GM18499 (cell line): ENCODE measurements around the gene GTF3C5.
"Not testable (repeated sequence)": the region's sequence is repeated elsewhere in the genome, so short reads cannot be mapped to it uniquely, and the experiment has no call there.

Experiments
- ATAC-seq: cut with Tn5 transposase; IDR thresholded peaks from one replicate; pipeline ENCODE4 v1.9.1; 2021; ENCODE audit warnings: moderate number of reproducible peaks; ENCODE audit not compliant: insufficient read depth, unreplicated experiment

GTF3C5 gene

GRCh38 chr9:133030317-133031129 lies at the start of gene GTF3C5:
Gene GTF3C5, plus strand, starts transcription at chr9:133030997. Its CDS starts 15 bp downstream, at chr9:133031012.
- ATAC-seq: peak; percentile 92

- ATAC-seq: no peak
Measured at GRCh38 chr9:132982458-132982857, 48.3 kb upstream of the GTF3C5 start.

- ATAC-seq: no peak
Measured at GRCh38 chr9:132983491-132984201, 47.2 kb upstream of the GTF3C5 start.

DNA sequence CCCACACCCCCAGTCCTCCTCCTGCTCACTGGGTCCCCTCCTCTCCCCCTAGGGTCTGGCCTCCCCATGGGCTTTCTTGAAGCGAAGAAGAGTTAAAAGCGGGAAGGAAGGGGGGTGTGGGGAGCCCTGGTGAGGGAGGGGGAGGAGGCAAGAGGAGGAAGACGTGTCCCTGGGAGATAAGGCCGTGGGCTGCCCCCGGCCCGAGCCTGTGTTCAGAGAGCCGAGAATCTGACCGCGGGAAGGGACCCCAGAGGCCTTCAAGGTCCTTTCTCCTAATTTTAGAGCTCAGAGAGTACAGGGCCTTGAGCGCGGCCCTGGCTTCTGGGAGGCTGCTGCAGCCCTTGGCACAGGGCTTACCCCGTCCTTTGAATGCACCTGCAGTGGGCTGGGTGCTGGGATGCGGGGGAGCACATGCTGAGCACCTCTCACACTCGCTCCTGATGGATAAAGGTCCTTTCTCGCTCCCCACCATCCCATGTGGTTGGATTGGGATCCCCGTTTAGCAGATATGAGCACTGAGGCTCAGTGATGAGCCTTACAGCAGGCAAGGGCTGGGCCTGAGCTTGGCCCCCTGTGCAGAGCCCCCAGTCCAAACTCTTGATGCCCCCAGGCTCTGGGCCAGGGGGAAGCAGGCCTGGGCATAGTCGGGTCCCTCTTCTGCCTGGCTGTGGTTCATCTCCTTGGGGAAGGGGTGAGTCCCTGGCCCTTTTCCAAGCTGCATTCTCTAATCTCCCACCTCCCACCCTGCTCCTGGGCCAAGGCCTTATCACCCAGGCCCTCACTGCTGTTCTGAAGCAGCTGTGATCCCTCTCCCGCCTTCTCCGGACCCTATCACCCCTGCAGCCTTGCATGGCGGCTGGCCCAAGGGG lies 46.4 kb upstream of the GTF3C5 start:
- no peak for ATAC-seq

- no peak for ATAC-seq
Measured at GRCh38 chr9:132985071-132985350, 45.8 kb upstream of the GTF3C5 start.

GRCh38 chr9:132985489-132985888 lies 45.3 kb upstream of the GTF3C5 start:
- ATAC-seq: no peak

- ATAC-seq: no peak
Measured at GRCh38 chr9:132986114-132986513, 44.7 kb upstream of the GTF3C5 start.

DNA sequence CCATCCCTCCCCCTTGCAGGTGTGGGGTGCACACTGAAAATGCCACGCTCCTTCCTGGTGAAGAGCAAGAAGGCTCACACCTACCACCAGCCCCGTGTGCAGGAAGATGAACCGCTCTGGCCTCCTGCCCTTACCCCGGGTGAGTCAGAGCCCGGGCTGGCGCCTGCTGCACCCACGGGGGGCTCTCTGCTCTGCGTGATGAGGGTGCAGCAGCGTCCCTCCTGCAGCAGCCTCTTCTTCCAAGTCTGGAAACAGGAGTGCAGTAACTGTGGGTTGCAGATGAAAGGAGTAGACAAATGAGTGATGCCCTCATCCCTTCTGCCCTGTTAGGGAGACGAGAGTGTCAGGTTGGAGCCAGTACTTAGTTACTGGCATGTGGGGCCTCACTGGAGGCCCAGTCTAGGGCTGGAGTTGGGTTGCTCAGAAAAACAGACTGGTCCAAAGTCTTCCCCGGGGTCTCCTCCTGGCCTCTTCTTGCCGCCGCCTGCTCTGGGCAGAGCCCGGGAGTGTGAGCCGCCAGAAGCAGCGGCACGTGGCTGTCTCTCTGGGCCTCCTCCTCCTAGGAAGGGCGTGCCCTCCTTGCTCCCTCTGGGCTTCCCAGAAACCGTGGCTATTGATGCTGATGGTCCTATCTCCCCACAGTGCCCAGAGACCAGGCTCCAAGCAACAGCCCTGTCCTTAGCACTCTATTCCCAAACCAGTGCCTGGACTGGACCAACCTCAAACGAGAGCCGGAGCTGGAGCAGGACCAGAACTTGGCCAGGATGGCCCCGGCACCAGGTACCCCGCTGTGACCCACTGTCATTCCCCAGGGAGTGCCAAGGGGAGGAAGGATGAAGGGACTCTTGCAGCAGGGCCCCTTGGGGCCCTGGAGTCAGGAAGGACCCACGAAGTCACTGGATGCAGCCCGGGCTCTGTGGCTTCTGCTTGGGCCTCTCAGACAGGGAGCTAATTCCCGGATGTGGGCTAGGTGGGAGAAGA lies 43.9 kb upstream of the GTF3C5 start:
- no peak for ATAC-seq

GRCh38 chr9:132988244-132989013 lies 42.4 kb upstream of the GTF3C5 start:
- ATAC-seq: no peak

DNA sequence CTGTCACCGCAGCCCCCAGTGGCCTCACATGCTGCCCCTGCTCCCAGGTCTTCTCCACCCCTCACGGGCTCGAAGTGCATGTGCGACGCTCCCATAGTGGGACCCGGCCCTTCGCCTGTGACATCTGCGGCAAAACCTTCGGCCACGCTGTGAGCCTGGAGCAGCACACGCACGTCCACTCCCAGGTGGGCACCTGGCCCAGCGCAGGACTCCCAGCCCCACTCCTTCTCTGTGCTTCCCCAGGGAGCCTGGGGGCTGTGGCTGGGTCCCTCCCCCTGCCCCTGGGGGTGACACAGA lies 41.8 kb upstream of the GTF3C5 start:
- ATAC-seq: no peak

DNA sequence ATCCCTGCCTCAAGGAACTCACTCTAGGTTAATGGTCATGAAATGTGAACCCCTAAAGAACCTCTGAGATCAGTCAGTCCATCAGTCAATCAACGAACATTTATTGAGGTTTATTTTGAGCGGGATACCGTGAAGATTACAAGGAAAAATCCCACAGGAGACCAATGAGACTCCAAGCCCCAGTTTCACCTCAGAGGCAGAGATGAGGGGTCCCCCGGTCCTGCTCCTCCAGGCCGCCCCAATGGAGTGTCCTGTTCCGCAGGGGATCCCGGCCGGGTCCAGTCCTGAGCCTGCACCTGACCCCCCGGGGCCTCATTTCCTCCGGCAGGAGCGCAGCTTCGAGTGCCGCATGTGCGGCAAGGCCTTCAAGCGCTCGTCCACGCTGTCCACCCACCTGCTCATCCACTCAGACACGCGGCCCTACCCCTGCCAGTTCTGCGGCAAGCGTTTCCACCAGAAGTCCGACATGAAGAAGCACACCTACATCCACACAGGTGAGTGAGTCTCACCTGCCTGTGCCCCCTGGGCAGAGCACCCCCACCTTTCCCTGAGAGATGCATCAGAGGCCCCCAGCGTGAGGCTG lies 41.3 kb upstream of the GTF3C5 start:
- ATAC-seq: no peak

- not testable (repeated sequence) for ATAC-seq
Measured at GRCh38 chr9:132989998-132990557, 40.7 kb upstream of the GTF3C5 start.

DNA sequence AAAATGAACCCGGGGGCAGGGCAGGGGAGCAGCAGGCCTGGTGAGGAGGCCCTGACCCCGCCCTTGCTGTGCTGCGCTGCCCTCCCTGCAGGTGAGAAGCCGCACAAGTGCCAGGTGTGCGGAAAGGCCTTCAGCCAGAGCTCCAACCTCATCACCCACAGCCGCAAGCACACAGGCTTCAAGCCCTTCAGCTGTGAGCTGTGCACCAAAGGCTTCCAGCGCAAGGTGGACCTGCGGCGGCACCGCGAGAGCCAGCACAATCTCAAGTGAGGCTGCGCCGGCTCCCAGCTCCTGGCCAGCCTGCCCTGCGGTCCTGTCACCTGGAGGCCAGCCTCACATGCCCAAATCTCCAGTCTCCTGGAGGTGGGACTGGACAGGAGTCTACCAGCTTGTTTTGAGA lies 40.0 kb upstream of the GTF3C5 start:
- ATAC-seq: no peak

- ATAC-seq: no peak
Measured at GRCh38 chr9:132991351-132992300, 39.2 kb upstream of the GTF3C5 start.

- no peak for ATAC-seq
Measured at GRCh38 chr9:132993511-132993939, 37.3 kb upstream of the GTF3C5 start.

- ATAC-seq: no peak
Measured at GRCh38 chr9:132994410-132995120, 36.2 kb upstream of the GTF3C5 start.

DNA sequence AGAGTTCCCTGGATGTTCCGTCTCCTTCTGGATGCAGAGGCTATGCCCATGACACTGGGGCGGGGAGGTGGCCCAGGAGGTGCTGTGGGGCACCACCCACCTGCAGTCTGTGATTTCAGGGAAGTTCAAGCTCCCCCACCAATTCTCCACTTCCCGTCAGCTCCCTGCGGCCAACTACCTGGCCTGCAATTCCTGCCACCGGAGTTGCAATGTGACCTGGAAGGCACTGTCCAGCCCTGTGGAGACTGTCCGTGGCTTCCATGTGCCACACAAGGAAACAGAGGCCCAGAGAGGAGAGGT lies 35.7 kb upstream of the GTF3C5 start:
- ATAC-seq: no peak
